Bronchial epithelial cell (primary cell): ENCODE results near the gene TTC27. TPM values are rescaled to one million over a fixed set of nuclear protein-coding genes. Genes with fewer than 3 reads are reported as not detected.

Experiments
- DNase-seq: peaks from one replicate; pipeline ENCODE4 v3.0.0-alpha.2; 2010; ENCODE audit warnings: low read depth
- FAIRE-seq: peaks from 2 replicates; lab custom pipeline; 2011; peaks lifted over from hg19 to GRCh38; lab: Jason Lieb, UNC
- H3K27me3 ChIP-seq: 2 replicates; pipeline ENCODE4 v1.5.1; 2011; ENCODE audit warnings: low read length; ENCODE audit not compliant: control insufficient read depth, insufficient read depth
- H3K36me3 ChIP-seq: 2 replicates; pipeline ENCODE4 v1.5.1; 2011; ENCODE audit warnings: low read length; ENCODE audit not compliant: control insufficient read depth, insufficient read depth
- H3K4me3 ChIP-seq: 2 replicates; pipeline ENCODE4 v1.5.1; 2011; ENCODE audit warnings: mild to moderate bottlenecking, low read depth, low read length, control low read depth
- total RNA-seq: library from RNA; depleted of rRNA; stranded (reverse); fragments of >200 nt; gene quantifications from 2 replicates; pipeline ENCODE4 v1.2.1, GENCODE V29; 2014
- TF ChIP-seq, protein P1 (sequence below): IDR thresholded peaks from 2 replicates; pipeline ENCODE4 v1.5.1; 2011; ENCODE audit warnings: mild to moderate bottlenecking, moderate library complexity, low read length, control low read depth, inconsistent platforms; ENCODE audit not compliant: insufficient read depth, severe bottlenecking

TTC27 gene
- total RNA-seq, 1 donor from 2014 or later, result 25.3 TPM

DNA sequence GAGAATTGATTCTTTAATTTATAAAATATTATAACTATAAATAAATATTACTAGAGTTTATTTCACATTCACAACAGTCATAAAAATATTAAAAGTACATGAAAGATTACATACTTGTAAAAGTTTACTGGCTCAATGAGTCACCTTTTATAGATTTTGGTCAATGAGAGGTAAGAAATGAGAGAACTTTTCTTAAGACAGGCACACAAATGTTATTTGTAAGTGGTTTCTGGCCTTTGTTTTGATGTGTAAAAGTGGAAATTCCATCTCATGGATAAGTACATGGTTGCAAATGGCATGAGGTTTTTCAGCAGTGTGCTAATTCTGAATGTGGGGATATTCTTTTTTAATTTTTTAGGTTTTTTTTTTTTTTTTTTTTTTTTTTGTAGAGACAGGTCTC, 63.8 kb downstream of the TTC27 start:
- no peaks in the 10 kb centered on the region for H3K27me3 ChIP-seq
- FAIRE-seq, result no peak
- DNase-seq, result no peak
- no peak overlapping the region for H3K4me3 ChIP-seq
- TF ChIP-seq, protein P1, sequence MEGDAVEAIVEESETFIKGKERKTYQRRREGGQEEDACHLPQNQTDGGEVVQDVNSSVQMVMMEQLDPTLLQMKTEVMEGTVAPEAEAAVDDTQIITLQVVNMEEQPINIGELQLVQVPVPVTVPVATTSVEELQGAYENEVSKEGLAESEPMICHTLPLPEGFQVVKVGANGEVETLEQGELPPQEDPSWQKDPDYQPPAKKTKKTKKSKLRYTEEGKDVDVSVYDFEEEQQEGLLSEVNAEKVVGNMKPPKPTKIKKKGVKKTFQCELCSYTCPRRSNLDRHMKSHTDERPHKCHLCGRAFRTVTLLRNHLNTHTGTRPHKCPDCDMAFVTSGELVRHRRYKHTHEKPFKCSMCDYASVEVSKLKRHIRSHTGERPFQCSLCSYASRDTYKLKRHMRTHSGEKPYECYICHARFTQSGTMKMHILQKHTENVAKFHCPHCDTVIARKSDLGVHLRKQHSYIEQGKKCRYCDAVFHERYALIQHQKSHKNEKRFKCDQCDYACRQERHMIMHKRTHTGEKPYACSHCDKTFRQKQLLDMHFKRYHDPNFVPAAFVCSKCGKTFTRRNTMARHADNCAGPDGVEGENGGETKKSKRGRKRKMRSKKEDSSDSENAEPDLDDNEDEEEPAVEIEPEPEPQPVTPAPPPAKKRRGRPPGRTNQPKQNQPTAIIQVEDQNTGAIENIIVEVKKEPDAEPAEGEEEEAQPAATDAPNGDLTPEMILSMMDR, result no peak
- H3K36me3 ChIP-seq, result no peaks in the 10 kb centered on the region

DNA sequence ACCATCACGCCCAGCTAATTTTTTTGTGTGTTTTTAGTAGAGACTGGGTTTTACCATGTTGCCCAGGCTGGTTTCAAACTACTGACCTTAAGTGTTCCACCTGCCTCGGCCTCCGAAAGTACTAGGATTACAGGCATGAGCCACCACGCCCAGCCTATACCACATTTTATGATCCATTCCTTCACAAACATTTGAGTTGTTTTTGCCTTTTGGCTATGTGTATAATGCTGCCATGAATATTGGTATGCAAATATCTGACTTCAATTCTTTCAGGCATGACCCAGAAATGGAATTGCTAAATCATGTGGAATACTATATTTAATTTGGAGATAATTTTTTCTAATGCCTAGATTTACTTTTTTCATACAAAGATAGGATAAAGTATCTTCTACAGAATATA, 68.6 kb downstream of the TTC27 start:
- TF ChIP-seq, protein P1, result no peak
- Histone ChIP-seq H3K36me3 (peaks cover 2% of the 10 kb centered on the region), H3K27me3 (no peaks in the 10 kb centered on the region), H3K4me3 (no peak overlapping the region)
- no peak for DNase-seq
- FAIRE-seq, result no peak

DNA sequence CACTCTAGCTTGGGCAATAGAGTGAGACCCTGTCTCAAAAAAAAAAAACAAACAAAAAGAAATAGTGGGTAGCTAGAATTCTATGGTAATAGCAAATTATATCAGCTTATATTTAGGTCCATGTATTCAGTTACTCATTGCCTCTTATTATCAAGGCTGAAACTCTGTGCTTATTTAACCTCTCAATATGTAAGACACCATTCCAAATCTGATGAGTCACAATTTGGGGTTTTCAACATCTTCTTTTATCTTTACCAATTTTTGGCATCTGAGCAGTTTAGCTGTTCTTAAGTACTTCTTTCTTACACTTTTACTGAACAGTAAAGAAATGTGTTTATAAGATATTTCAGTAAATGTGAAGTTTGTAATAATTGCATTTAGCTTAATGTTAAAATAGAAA, 69.3 kb downstream of the TTC27 start:
- DNase-seq (peak; percentile 29), FAIRE-seq (no peak)
- Histone ChIP-seq H3K4me3 (no peak overlapping the region), H3K27me3 (no peaks in the 10 kb centered on the region), H3K36me3 (peaks cover 2% of the 10 kb centered on the region)
- TF ChIP-seq, protein P1, result no peak

DNA sequence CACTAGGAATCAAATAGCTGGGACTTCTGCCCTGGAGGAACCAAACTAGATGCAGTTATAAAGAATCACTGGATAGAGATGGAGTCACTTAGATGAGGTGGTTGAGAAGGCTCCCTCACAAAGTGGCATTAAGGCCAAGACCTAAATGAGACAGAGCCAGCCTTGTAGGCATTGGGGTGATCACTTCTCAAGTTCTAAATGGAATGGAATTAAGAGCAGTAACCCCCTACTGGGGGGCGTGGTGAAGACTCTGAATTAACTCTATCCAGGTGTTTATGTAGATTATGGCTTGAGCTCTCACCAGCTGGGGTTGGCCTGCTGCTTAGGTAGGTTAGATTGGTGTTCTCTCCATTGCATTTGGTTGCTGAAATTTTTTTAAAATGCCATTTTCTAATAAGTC, 71.3 kb downstream of the TTC27 start:
- DNase-seq, result no peak
- H3K36me3 ChIP-seq, result peaks cover 2% of the 10 kb centered on the region
- TF ChIP-seq, protein P1, result no peak
- H3K27me3 ChIP-seq, result no peaks in the 10 kb centered on the region
- H3K4me3 ChIP-seq, result no peak overlapping the region
- no peak for FAIRE-seq

DNA sequence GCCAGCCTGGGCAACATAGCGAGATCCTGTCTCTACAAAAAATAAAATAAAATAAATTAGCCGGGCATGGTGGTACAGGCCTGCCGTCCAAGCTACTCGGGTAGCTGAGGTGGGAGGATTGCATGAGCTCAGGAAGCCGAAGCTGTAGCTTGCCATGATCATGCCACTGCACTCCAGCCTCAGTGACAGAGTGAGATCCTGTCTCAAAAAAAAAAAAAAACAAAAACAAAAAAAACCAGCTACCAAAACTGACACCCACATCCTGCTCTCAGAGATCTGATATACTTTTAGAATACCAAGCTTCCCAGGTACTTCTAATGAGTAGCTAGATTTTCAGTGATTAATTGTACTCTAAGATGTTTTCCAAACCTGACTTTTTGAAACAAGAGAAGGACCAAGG, 74.0 kb downstream of the TTC27 start:
- H3K36me3 ChIP-seq, result peaks cover 2% of the 10 kb centered on the region
- DNase-seq, result no peak
- H3K4me3 ChIP-seq, result no peak overlapping the region
- TF ChIP-seq, protein P1, result no peak
- no peaks in the 10 kb centered on the region for H3K27me3 ChIP-seq
- FAIRE-seq, result no peak
